Gastroesophageal sphincter (tissue), 3 donors: Measurements from ENCODE around the gene PTGS2.

Experiments
- CTCF ChIP-seq, 4 experiments: fragments of 200-600 bp in 2 of 4; fragments of 450-650 bp in 2 of 4; sonication (generic) in 1 of 4; IDR thresholded peaks; one replicate each; pipeline ENCODE4 v1.5.1; 2017 to 2019; ENCODE audit warnings: antibody characterized with exemption in 4 of 4, mild to moderate bottlenecking in 2 of 4, moderate library complexity in 2 of 4
- EP300 ChIP-seq: sonication (generic); formaldehyde crosslinking; IDR thresholded peaks from one replicate; pipeline ENCODE4 v1.6.1; 2017; ENCODE audit warnings: antibody characterized with exemption, mild to moderate bottlenecking
- POLR2A ChIP-seq, 2 donors: fragments of 450-650 bp; IDR thresholded peaks; one replicate each; pipeline ENCODE4 v1.6.1; 2017; ENCODE audit warnings: antibody characterized with exemption in 2 of 2, mild to moderate bottlenecking in 2 of 2, moderate library complexity in 1 of 2
- POLR2AphosphoS5 ChIP-seq: sonication (generic); formaldehyde crosslinking; IDR thresholded peaks from one replicate; pipeline ENCODE4 v1.6.1; 2017; ENCODE audit warnings: antibody characterized with exemption

GRCh38 chr1:186672131-186672530, 8.1 kb downstream of the PTGS2 start:
- TF ChIP-seq CTCF (IDR thresholded peaks at IDR 0.05) = no peak
- no peak for TF ChIP-seq POLR2A (IDR thresholded peaks at IDR 0.05)
- no peak for TF ChIP-seq POLR2AphosphoS5
- TF ChIP-seq EP300 = no peak
